OCI-LY7 (cell line): ENCODE results near the gene PTGES3. TPM values are rescaled to one million over a fixed set of nuclear protein-coding genes. Genes with fewer than 3 reads are reported as not detected.
A peak's percentile ranks its signal among the peaks of the same experiment; 100 is the strongest.

Source experiments
- BruUV-seq: library from RNA; stranded (reverse); fragments of 400-500 nt; replicated peaks from 2 replicates; lab custom pipeline; 2021; lab: Mats Ljungman, UMichigan
- CTCF ChIA-PET: fragments of 300-600 bp; sonication (Branson Sonifier 250); formaldehyde crosslinking; loops from one replicate; lab custom pipeline; 2022; ENCODE audit warnings: antibody characterized with exemption; ENCODE audit not compliant: unreplicated experiment; lab: Charles Lee
- POLR2A ChIA-PET: fragments of 300-600 bp; sonication (Branson Sonifier 250); formaldehyde crosslinking; loops from one replicate; lab custom pipeline; 2022; ENCODE audit warnings: antibody characterized with exemption; lab: Charles Lee
- DNase-seq: peaks from one replicate; pipeline ENCODE4 v3.0.0-alpha.2; 2015; ENCODE audit warnings: low spot score
- H2AFZ ChIP-seq: fragments of 200-600 bp; sonication (generic), shearing (Covaris generic); 2 replicates; pipeline ENCODE4 v1.6.1; 2014; ENCODE audit warnings: mild to moderate bottlenecking, antibody characterized with exemption, low read length, moderate library complexity
- H3K27ac ChIP-seq: fragments of 200-600 bp; sonication (generic); 2 replicates; pipeline ENCODE4 v1.5.1; 2014; ENCODE audit warnings: mixed run types, low read depth, mild to moderate bottlenecking, moderate library complexity, low read length, inconsistent platforms; ENCODE audit not compliant: poor library complexity, severe bottlenecking
- H3K36me3 ChIP-seq: fragments of 200-600 bp; sonication (generic); 2 replicates; pipeline ENCODE4 v1.6.1; 2014; ENCODE audit warnings: mild to moderate bottlenecking, antibody characterized with exemption, low read length, moderate library complexity, mixed read lengths; ENCODE audit not compliant: insufficient read depth
- H3K4me1 ChIP-seq: fragments of 200-600 bp; sonication (generic); 2 replicates; pipeline ENCODE4 v1.5.1; 2014; ENCODE audit warnings: mild to moderate bottlenecking, low read length; ENCODE audit not compliant: insufficient read depth, poor library complexity, severe bottlenecking
- H3K4me2 ChIP-seq: fragments of 200-600 bp; sonication (generic); 2 replicates; pipeline ENCODE4 v1.6.1; 2014; ENCODE audit warnings: mild to moderate bottlenecking, low read length
- H3K4me3 ChIP-seq: fragments of 200-600 bp; sonication (generic); 2 replicates; pipeline ENCODE4 v1.5.1; 2014; ENCODE audit warnings: mild to moderate bottlenecking, low read depth, low read length; ENCODE audit not compliant: poor library complexity, severe bottlenecking
- H3K79me2 ChIP-seq: fragments of 200-600 bp; sonication (generic); 2 replicates; pipeline ENCODE4 v1.6.1; 2016; ENCODE audit warnings: low read depth, mild to moderate bottlenecking, low read length, moderate library complexity, mixed read lengths; ENCODE audit not compliant: insufficient read depth
- H3K9me2 ChIP-seq: fragments of 200-600 bp; sonication (generic); 2 replicates; pipeline ENCODE4 v1.6.1; 2016; ENCODE audit warnings: mild to moderate bottlenecking, low read length, mixed read lengths; ENCODE audit not compliant: insufficient read depth
- H3K9me3 ChIP-seq: fragments of 200-600 bp; sonication (generic); 2 replicates; pipeline ENCODE4 v1.6.1; 2014; ENCODE audit warnings: mild to moderate bottlenecking, mixed run types, low read length, mixed read lengths
- H4K20me1 ChIP-seq: fragments of 200-600 bp; sonication (generic); 2 replicates; pipeline ENCODE4 v1.6.1; 2014; ENCODE audit warnings: mild to moderate bottlenecking, antibody characterized with exemption, low read length, moderate library complexity, mixed read lengths; ENCODE audit not compliant: insufficient read depth
- CTCF ChIP-seq: fragments of 200-600 bp; sonication (generic); conservative IDR thresholded peaks from 2 replicates; pipeline ENCODE4 v1.5.1; 2014; ENCODE audit warnings: mild to moderate bottlenecking, antibody characterized with exemption, low read length, moderate library complexity, mixed read lengths
- EZH2phosphoT487 ChIP-seq: fragments of 200-600 bp; sonication (generic); IDR thresholded peaks from 2 replicates; pipeline ENCODE4 v1.6.1; 2018; ENCODE audit warnings: low read depth, borderline replicate concordance, mild to moderate bottlenecking, mixed run types, antibody characterized with exemption, low read length, moderate library complexity, mixed read lengths
- intact Hi-C: fragments of 100-400 bp; cut with micrococcal nuclease; formaldehyde crosslinking; loops from one replicate; pipeline ENCODE4 v1.10.0; 2022; ENCODE audit not compliant: unreplicated experiment
- total RNA-seq, 2 experiments: library from RNA; depleted of rRNA in 1 of 2; stranded (reverse); fragments of >200 nt in 1 of 2; shearing (Covaris generic) in 1 of 2; gene quantifications; 2 replicates each; pipeline ENCODE4 v1.2.3, GENCODE V29; 2014 to 2022

Gene PTGES3
- total RNA-seq, 2 experiments from 2014 or later, result 91.2 to 269 TPM

- DNase-seq, result peak; percentile 99
- ChIA-PET CTCF (interaction anchor here (0.6 to 1.7 kb wide), 19 partner anchors 9 to 703 kb away, joined by 3 to 22 read pairs (median 4); partner anchors contain the start of genes ATP5F1B and RBMS2), POLR2A (interaction anchor here (0.5 to 2.6 kb wide), 18 partner anchors 9 to 501 kb away, joined by 3 to 26 read pairs (median 5); partner anchors contain the start of genes ATP5F1B, NEMP1, PTGES3 and RBMS2)
- H3K27ac ChIP-seq, result peak overlapping the region; percentile 92
- peaks cover 49% of the 10 kb centered on the region for H3K36me3 ChIP-seq
- intact Hi-C loops, result loop anchor here (1.0 to 10.0 kb wide), 4 partner anchors 36 to 522 kb away; partner anchors contain the start of genes PRIM1, RPL41 and ZC3H10
- H3K4me2 ChIP-seq, result peak overlapping the region; percentile 98
- H3K79me2 ChIP-seq, result peaks cover 50% of the 10 kb centered on the region; the same call in 1 of the 2 replicates
- H3K4me3 ChIP-seq, result peak overlapping the region; percentile 76
- no peaks in the 10 kb centered on the region for H3K9me3 ChIP-seq
- no peaks in the 10 kb centered on the region for H3K9me2 ChIP-seq
- H4K20me1 ChIP-seq, result no peaks in the 10 kb centered on the region
- H3K4me1 ChIP-seq, result peaks cover 53% of the 10 kb centered on the region
- H2AFZ ChIP-seq, result no peak overlapping the region; the same call in 1 of the 2 replicates
- TF ChIP-seq CTCF (peak; percentile 93), EZH2phosphoT487 (no peak)
- no TSS peak for BruUV-seq
Measured at GRCh38 chr12:56636675-56637540, 51.2 kb downstream of the PTGES3 start.

- CTCF ChIA-PET, result interaction anchor here (0.6 to 1.7 kb wide), 18 partner anchors 8 to 668 kb away, joined by 3 to 22 read pairs (median 4); partner anchors contain the start of gene ATP5F1B
- H2AFZ ChIP-seq, result peak overlapping the region; percentile 19; the same call in 1 of the 2 replicates
Measured at GRCh38 chr12:56635806-56636674, 52.0 kb downstream of the PTGES3 start.

More at GRCh38 chr12:56635806-56636674, 52.0 kb downstream of the PTGES3 start:
- Histone ChIP-seq H3K9me2 (no peaks in the 10 kb centered on the region), H3K4me2 (peak overlapping the region; percentile 98), H3K4me3 (peak overlapping the region; percentile 76), H3K27ac (peak overlapping the region; percentile 92), H3K4me1 (peaks cover 60% of the 10 kb centered on the region), H3K9me3 (no peaks in the 10 kb centered on the region), H3K36me3 (peaks cover 41% of the 10 kb centered on the region), H3K79me2 (peaks cover 49% of the 10 kb centered on the region; the same call in 1 of the 2 replicates), H4K20me1 (no peaks in the 10 kb centered on the region)
- TF ChIP-seq CTCF (no peak), EZH2phosphoT487 (no peak)
- intact Hi-C loops, result loop anchor here (1.0 to 10.0 kb wide), 5 partner anchors 35 to 521 kb away; partner anchors contain the start of genes PRIM1, RPL41 and ZC3H10
- BruUV-seq, result no TSS peak
- POLR2A ChIA-PET, result interaction anchor here (0.5 to 2.6 kb wide), 17 partner anchors 8 to 500 kb away, joined by 3 to 26 read pairs (median 4); partner anchors contain the start of genes ATP5F1B, NEMP1 and PTGES3
- peak; percentile 83 for DNase-seq
